HG02678 (cell line): ENCODE measurements around the gene SP3.

Experiments
- ATAC-seq: cut with Tn5 transposase; IDR thresholded peaks from one replicate; pipeline ENCODE4 v1.9.1; 2021; ENCODE audit warnings: mild to moderate bottlenecking, moderate library complexity; ENCODE audit not compliant: unreplicated experiment

SP3 gene

GRCh38 chr2:173968551-173968950 lies 3.4 kb upstream of the SP3 start:
- ATAC-seq: no peak

- no peak for ATAC-seq
Measured at GRCh38 chr2:173966274-173967098, 1.3 kb upstream of the SP3 start.

GRCh38 chr2:173964565-173965371 lies 405 bp downstream of the SP3 start:
- ATAC-seq: peak; percentile 21

DNA sequence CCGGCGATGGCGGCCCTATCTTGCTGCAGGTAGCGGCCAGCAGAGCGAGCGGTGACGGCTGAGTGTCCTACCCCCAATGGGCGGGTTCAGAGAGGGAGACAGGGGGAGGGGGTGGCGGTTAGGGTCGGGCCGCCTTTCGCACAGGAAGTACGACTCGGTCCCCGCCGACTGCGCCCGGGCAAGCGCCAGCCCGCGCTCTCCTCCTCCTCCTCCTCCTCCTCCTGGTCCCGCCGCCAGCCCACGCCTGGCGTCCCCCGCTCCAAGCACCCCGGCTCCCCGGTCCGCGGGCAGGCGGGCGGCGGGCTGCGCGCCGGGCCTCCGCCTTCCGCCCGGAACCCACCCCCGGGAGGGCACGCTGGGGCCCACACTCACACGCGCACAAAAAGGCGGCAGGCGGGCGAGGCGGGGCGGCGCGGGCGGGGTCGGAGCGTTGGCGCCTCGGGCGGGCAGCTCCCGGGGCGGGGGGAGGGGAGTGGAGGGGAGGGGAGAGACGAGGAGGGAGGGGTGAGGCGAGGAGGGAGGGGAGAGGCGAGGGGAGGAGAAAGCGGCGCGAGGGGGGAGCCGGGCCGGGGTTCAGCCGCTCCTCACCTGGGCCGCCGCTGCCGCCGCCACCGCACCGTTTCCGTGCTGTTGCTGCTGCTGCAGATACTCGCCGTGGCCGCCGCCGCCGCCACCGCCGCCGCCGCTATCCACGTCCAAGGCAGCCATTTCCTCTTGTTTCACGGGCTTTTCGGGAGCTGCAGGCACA lies 1.2 kb downstream of the SP3 start:
- peak; percentile 58 for ATAC-seq

GRCh38 chr2:173963323-173963816 lies 1.8 kb downstream of the SP3 start:
- peak; percentile 17 for ATAC-seq

GRCh38 chr2:173962583-173963110 lies 2.5 kb downstream of the SP3 start:
- no peak for ATAC-seq

GRCh38 chr2:173962031-173962430 lies 3.1 kb downstream of the SP3 start:
- ATAC-seq: no peak

- ATAC-seq: no peak
Measured at GRCh38 chr2:173961346-173961705, 3.8 kb downstream of the SP3 start.

DNA sequence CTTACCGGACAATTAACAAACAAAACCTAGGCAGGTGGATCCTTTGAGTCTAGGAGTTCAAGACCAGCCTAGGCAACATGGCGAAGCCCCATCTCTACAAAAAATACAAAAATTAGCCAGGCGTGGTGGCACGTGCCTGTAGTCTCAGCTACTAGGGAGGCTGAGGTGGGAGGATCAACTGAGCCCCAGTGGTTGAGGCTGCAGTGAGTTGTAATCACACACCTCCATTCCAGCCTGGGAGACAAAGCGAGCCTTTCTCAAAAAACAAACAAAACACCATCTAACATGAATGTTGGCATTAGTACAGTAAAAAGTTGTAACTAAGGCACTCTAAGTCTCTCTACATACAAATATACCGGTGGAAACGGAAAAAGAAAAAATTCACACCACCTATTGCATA lies 5.3 kb downstream of the SP3 start:
- ATAC-seq: no peak

- ATAC-seq: no peak
Measured at GRCh38 chr2:173959358-173959884, 5.8 kb downstream of the SP3 start.

DNA sequence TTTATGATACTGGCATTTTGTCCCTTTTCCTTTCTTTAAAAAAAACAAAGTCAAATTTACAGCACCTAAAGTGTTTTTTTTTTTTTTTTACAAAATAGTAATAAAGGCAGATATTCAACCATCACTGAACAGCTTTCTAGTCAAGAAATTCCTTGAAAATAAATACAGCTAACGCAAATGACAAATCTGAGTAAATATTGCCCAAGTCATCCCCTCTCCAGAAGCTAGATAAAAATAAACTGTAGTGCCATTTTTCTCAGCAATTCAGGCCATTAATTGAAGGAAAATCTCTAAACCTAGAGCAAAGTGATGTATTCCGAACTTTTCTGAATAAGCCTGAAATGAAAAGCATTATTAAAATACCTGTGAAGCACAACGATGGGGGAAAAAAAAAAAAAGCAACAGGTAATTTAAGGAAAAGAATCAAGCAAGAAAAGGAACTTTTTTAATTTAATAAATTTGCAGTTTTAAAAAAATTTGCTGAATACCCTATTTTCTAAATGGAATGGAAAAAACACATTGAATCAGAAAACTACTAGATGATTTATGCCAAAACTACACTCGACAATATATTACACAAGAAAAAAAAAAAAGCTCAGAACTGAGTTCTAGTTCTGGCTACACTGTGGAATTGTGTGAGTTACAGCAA lies 6.9 kb downstream of the SP3 start:
- no peak for ATAC-seq

DNA sequence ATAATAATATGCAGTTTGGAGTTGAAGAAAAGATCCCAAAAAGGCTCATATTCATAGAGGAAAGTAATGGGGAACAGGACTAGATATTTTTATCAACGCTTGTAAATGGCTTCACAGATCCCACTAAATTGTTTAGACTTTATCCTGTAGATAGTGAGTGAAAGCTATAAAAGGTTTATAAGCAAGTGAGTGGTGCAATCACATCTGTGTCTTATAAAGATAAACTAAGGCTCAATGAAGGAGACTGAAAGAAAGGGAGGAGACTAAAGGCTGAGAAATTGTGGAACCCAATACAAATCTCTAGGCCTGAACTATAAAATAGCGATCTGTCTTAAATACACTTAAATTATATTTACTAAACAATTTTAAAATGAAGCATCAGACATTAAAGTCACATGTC lies 7.7 kb downstream of the SP3 start:
- no peak for ATAC-seq

DNA sequence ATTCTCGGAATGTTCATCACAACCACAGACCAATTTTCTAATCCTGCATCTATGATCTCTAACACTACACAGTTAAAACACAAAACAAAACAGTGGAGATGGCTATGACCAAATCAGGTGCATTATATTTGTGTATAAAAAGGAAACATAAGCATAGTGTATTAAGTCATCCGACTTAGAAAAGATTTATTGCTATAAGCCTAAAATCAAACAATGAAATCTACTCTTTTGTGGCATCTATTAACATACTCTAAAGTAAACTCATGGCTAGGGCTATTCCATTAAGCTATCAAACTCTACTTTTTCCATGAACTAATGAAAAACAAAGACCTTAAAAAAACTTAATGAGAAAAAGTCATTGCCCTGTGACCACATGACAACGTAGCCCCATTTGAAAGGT lies 8.7 kb downstream of the SP3 start:
- no peak for ATAC-seq

- ATAC-seq: no peak
Measured at GRCh38 chr2:173955867-173956266, 9.3 kb downstream of the SP3 start.

DNA sequence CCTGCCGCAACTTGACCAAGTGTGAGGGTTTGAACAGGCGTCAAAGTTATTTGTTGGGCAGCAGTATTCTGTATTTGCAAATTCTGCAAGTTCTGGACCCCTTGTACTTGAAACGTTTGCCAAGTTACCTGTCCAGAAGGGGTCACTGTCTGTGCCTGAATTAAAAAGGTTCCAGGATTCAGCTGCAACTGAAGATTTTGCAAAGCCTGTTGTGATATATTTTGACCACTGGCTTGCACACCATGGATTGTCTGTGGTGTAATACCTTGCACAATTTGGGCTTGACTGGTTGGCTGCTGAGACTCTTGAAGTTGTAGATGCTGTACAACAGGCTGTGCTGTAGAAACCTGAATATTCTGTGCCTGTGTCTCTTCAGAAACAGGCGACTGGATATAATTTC lies 10.2 kb downstream of the SP3 start:
- no peak for ATAC-seq

DNA sequence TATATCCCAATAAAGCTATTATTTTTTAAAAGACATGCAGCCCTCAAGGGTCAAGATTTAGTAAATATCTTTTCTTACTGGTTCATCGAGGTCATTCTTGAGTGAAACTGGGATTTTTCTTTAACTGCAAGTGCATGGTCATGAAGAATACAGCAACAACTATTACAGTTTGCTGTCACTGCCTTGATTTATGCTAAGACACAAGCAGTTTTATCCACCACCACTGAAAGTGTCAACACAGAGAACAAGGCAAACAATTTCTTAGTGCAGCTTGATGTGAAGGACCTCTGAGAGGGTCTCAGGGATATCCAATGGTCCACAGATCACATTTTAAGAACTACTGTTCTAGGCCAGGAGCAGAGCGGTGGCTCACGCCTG lies 12.1 kb downstream of the SP3 start:
- no peak for ATAC-seq

- no peak for ATAC-seq
Measured at GRCh38 chr2:173952267-173953046, 12.7 kb downstream of the SP3 start.

DNA sequence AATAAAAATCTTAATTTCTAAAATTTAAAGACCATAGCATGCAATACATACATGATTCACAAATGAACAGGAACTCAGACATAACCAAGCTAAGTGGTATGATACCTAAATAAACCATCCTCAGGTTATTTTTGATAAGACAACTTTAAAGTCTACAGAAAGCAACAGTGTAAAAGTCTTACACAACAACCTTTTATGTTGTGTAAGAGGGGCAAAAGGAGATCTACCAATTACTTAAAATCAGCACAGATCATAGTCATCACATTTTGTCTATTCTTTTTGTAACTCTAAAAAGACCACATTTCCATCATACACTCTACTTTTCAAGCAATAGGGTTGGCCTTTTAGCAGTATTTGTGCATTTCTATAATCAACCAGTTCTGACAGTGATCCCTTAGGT lies 16.3 kb downstream of the SP3 start:
- no peak for ATAC-seq

- no peak for ATAC-seq
Measured at GRCh38 chr2:173948198-173948597, 17.0 kb downstream of the SP3 start.

GRCh38 chr2:173947131-173947530 lies 18.0 kb downstream of the SP3 start:
- ATAC-seq: no peak
